Thymus (tissue), 11 donors: ENCODE data around the gene PCDHGA1. TPM values are rescaled to one million over a fixed set of nuclear protein-coding genes. Genes with fewer than 3 reads are reported as not detected.
A peak's percentile ranks its signal among the peaks of the same experiment; 100 is the strongest.

Experiments
- DNase-seq, 9 donors: peaks; one replicate each; pipeline ENCODE4 v3.0.0-alpha.2; 2013; ENCODE audit warnings: low spot score in 9 of 9, low read depth in 6 of 9, missing footprints in 1 of 9
- H3K27ac ChIP-seq, 2 donors: one replicate each; pipeline ENCODE4 v1.5.1; 2013; ENCODE audit warnings: control low read depth in 1 of 2, low read depth in 1 of 2, low read length in 1 of 2, mild to moderate bottlenecking in 1 of 2, moderate library complexity in 1 of 2
- H3K27me3 ChIP-seq, 2 donors: one replicate each; pipeline ENCODE4 v1.5.1; 2013; ENCODE audit warnings: low read length in 1 of 2; ENCODE audit not compliant: control insufficient read depth in 2 of 2, insufficient read depth in 1 of 2
- H3K36me3 ChIP-seq, 2 donors: one replicate each; pipeline ENCODE4 v1.5.1; 2013; ENCODE audit warnings: low read length in 1 of 2, mild to moderate bottlenecking in 1 of 2, moderate library complexity in 1 of 2; ENCODE audit not compliant: control insufficient read depth in 2 of 2, insufficient read depth in 2 of 2
- H3K4me1 ChIP-seq, 2 donors: one replicate each; pipeline ENCODE4 v1.5.1; 2013; ENCODE audit warnings: low read length in 2 of 2; ENCODE audit not compliant: control insufficient read depth in 2 of 2, insufficient read depth in 2 of 2
- H3K4me3 ChIP-seq, 2 donors: one replicate each; pipeline ENCODE4 v1.5.1; 2013; ENCODE audit warnings: low read length in 2 of 2, control low read depth in 1 of 2, mild to moderate bottlenecking in 1 of 2
- H3K9me3 ChIP-seq, 2 donors: one replicate each; pipeline ENCODE4 v1.5.1; 2013; ENCODE audit warnings: low read length in 1 of 2, mild to moderate bottlenecking in 1 of 2; ENCODE audit not compliant: control insufficient read depth in 2 of 2, insufficient read depth in 1 of 2
- WGBS: extraction: QIAGEN DNeasy Blood & Tissue Kit; methylation state at CpG from one replicate; pipeline ENCODE4 v1.1.7; 2013; 5-methylcytosine and 5-hydroxymethylcytosine counted together
- polyA plus RNA-seq: library from polyadenylated mRNA; stranded (reverse); fragments of 200-250 nt; gene quantifications from one replicate; pipeline ENCODE4 v1.2.3, GENCODE V29; 2013
- total RNA-seq: library from RNA; stranded (reverse); fragments of 120-200 nt; gene quantifications from one replicate; pipeline ENCODE4 v1.2.4, GENCODE V29; 2013
- donor health status: healthy.

Gene PCDHGA1
- total and polyA plus RNA-seq, 2 donors, result 0.09 to 0.16 TPM

GRCh38 chr5:141479776-141480175 is 149.5 kb downstream of the PCDHGA1 start:
- H3K9me3 ChIP-seq, result peaks cover 0 to 15% of the 10 kb centered on the region in 2 donors

GRCh38 chr5:141483902-141484301 is 153.6 kb downstream of the PCDHGA1 start:
- DNase-seq, result no peak
- Histone ChIP-seq H3K27ac (no peak overlapping the region), H3K4me3 (no peak overlapping the region), H3K27me3 (peaks cover 16 to 79% of the 10 kb centered on the region in 2 donors), H3K36me3 (no peaks in the 10 kb centered on the region), H3K9me3 (peaks cover 0 to 6% of the 10 kb centered on the region in 2 donors), H3K4me1 (peaks cover 0 to 11% of the 10 kb centered on the region in 2 donors)
- 40% methylated on average over 3 of the region's 3 CpGs for WGBS

More at GRCh38 chr5:141479776-141480175, 149.5 kb downstream of the PCDHGA1 start:
- DNase-seq, result no peak
- Histone ChIP-seq H3K27me3 (peaks cover 30 to 82% of the 10 kb centered on the region in 2 donors), H3K4me1 (peaks cover 2 to 7% of the 10 kb centered on the region in 2 donors), H3K27ac (no peak overlapping the region), H3K36me3 (no peaks in the 10 kb centered on the region), H3K4me3 (no peak overlapping the region)

- WGBS, result 27% methylated on average over 4 of the region's 4 CpGs
- DNase-seq, result no peak
- Histone ChIP-seq H3K4me1 (peaks cover 0 to 11% of the 10 kb centered on the region in 2 donors), H3K27ac (no peak overlapping the region), H3K9me3 (peaks cover 1 to 6% of the 10 kb centered on the region in 2 donors), H3K4me3 (no peak overlapping the region), H3K36me3 (no peaks in the 10 kb centered on the region), H3K27me3 (peaks cover 14 to 81% of the 10 kb centered on the region in 2 donors)
Measured at GRCh38 chr5:141484310-141484640, 154.0 kb downstream of the PCDHGA1 start.

- Histone ChIP-seq H3K27me3 (peaks cover 13 to 81% of the 10 kb centered on the region in 2 donors), H3K4me3 (peak within 1 kb of the TSS; percentile 8 to 22), H3K27ac (no peak within 1 kb of the TSS), H3K9me3 (peaks cover 1 to 6% of the 10 kb centered on the region in 2 donors), H3K4me1 (peaks cover 0 to 11% of the 10 kb centered on the region in 2 donors), H3K36me3 (no peaks in the 10 kb centered on the region)
- no peak for DNase-seq
- WGBS, result 4% methylated on average over 39 of the region's 39 CpGs
Measured at GRCh38 chr5:141484641-141485311, 154.5 kb downstream of the PCDHGA1 start, which contains the start of gene PCDHGC4. PCDHGC4 (plus strand) TSS chr5:141485030; CDS start chr5:141485174, 144 bp downstream.

GRCh38 chr5:141485321-141486055 is 155.2 kb downstream of the PCDHGA1 start:
- peaks cover 1 to 6% of the 10 kb centered on the region in 2 donors for H3K9me3 ChIP-seq
- WGBS, result 50% methylated on average over 38 of the region's 38 CpGs
- peaks cover 0 to 11% of the 10 kb centered on the region in 2 donors for H3K4me1 ChIP-seq
- H3K4me3 ChIP-seq, result peak overlapping the region in 1 of 2 donors; percentile 22
- H3K27me3 ChIP-seq, result peaks cover 14 to 83% of the 10 kb centered on the region in 2 donors
- no peak for DNase-seq
- H3K27ac ChIP-seq, result no peak overlapping the region
- no peaks in the 10 kb centered on the region for H3K36me3 ChIP-seq

- Histone ChIP-seq H3K27ac (no peak overlapping the region), H3K4me1 (peaks cover 0 to 13% of the 10 kb centered on the region in 2 donors), H3K9me3 (peaks cover 1 to 6% of the 10 kb centered on the region in 2 donors), H3K4me3 (no peak overlapping the region), H3K27me3 (peaks cover 17 to 87% of the 10 kb centered on the region in 2 donors), H3K36me3 (no peaks in the 10 kb centered on the region)
- WGBS, result 93% methylated on average over 9 of the region's 9 CpGs
- DNase-seq, result no peak
Measured at GRCh38 chr5:141486091-141486490, 155.8 kb downstream of the PCDHGA1 start.

GRCh38 chr5:141487131-141487530 is 156.8 kb downstream of the PCDHGA1 start:
- DNase-seq, result no peak
- WGBS, result 87% methylated on average over 7 of the region's 7 CpGs
- H3K4me1 ChIP-seq, result peaks cover 0 to 23% of the 10 kb centered on the region in 2 donors
- H3K4me3 ChIP-seq, result no peak overlapping the region
- peaks cover 27 to 92% of the 10 kb centered on the region in 2 donors for H3K27me3 ChIP-seq
- H3K9me3 ChIP-seq, result peaks cover 1 to 9% of the 10 kb centered on the region in 2 donors
- no peaks in the 10 kb centered on the region for H3K36me3 ChIP-seq
- H3K27ac ChIP-seq, result no peak overlapping the region

- H3K9me3 ChIP-seq, result peaks cover 1 to 9% of the 10 kb centered on the region in 2 donors
- DNase-seq, result no peak
- WGBS, result 84% methylated on average over 14 of the region's 14 CpGs
- no peak within 1 kb of the TSS for H3K27ac ChIP-seq
- H3K27me3 ChIP-seq, result peaks cover 44 to 97% of the 10 kb centered on the region in 2 donors
- peaks cover 0 to 25% of the 10 kb centered on the region in 2 donors for H3K4me1 ChIP-seq
- no peak within 1 kb of the TSS for H3K4me3 ChIP-seq
- no peaks in the 10 kb centered on the region for H3K36me3 ChIP-seq
Measured at GRCh38 chr5:141488591-141489561, 158.6 kb downstream of the PCDHGA1 start, which contains the start of gene PCDHGC5. PCDHGC5 (plus strand) TSS chr5:141489081; CDS start chr5:141489241, 160 bp downstream.
